Measurements from ENCODE around the gene LAMC1.
A peak's percentile ranks its signal among the peaks of the same experiment; 100 is the strongest.

LAMC1 gene

DNA sequence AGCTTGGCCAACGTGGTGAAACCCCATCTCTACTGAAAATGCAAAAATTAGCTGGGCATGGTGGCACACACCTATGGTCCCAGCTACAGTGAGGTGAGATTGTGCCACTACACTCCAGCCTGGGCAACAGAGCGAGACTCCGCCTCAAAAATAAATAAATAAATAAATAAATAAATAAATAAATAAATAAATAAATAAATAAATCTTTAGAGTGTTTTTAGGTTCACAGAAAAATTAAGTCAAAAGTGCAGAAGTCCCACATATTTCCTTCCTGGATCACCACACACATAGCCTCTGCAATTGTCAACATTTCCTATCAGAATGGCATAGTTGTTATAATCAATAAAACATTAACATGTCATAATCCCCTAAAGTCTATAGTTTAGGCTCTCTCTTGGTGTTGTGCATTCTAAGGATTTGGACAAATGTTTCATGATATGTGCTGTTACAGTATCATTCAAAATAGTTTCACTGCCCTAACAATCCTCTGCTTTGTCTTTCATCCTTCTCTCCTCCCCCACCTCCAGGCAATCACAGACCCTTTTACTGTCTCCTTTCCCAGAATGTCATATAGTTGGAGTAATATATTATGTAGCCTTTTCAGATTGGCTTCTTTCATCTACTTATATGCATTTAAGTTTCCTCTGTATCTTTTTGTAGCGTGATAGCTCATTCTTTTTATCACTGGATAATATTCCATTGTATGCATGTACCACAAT is 58.3 kb downstream of the LAMC1 start:
- DNase-seq = no peak

DNA sequence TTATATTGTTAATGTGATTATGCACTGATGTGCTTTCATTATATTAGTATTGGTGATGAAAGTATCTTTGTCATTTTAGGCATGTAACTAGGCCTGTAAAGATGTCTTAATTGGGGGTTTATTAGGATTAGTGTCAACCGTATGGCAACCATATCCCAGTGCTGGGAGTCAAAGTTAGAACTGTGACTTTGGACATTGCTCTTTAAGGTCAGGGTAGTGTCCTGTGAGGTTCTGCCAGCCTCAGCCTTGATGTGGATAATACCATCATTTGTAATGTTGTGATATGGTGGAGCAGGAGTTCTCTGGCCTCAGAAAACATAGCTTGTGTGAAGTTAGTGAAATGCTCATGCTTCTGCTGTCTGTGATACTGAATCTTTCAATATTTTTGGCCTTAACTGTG is 59.4 kb downstream of the LAMC1 start:
- no peak for DNase-seq

DNA sequence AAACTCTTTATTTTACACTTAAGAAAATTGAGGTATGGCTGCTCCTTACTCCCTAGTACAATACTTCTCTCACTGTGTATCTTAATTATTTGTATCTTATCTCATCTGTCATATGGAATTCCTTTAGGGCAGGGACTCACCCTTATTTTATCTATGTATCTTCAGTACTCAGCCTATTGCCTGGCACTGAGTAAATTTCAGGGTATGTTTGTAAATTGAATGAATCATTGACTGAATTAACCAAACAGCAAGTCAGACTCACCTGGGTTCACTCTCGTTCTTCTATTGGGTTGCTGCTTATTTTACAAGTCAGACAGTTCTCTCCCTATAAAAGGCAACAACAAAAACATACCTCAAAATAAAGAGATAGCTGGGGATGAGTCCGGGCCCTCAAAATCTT is 63.8 kb downstream of the LAMC1 start:
- DNase-seq = no peak

DNA sequence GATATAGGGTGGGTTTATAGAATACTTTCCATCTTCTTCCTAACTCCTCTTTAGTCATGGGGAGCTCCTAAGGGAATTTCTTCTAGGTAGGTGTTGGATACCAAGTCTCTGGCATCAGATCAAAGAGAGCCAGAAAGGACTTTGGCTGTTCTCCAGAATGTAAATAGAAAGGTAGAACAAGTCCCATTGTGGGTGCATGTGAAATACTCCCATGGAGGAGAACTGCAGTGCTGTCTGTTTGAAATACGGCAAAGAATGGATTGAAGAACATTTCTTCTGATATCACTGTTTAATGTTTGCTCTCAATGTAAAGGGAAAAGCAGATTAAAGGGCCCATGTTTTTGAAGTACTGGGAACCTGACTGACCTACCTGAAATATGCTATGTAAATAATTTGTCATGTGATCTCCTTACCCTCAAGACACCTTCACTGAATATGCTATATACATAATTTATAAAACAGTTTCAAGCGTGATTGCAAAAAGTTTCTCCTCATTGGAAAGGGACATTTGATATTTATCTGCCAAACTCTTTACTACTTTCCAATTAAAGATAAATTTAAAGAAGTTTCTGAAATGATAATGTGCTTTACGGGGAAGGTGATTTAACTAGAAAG is 65.9 kb downstream of the LAMC1 start:
- no peak for DNase-seq

DNA sequence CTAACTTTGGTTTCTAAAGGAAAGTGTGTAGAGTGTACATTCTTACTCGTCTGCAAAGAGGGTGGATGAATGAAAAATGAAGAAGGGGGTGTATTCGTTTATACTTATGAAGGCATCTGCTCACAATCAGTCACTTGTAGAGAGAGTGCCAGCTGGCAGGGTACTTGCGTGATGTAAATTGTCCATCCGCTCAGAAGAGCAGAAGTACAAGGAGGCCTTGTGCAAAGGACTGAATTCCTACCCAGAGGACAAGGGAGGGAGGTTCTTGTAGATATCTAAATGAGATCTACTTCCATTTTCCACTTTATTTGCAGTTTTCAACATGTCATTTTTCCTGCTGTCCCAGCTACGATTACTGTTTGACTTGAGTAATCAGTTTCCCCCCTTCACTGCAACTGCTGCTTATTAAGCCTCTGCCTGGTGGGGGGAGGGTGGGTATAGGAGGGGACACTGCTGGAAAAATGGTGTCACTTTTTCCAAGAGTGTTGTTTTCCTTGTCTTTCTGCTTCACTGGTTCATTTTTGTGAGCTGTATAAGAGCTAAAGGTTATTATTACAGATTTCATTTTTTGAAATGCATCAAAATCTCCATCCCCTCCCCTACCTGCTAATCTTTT is 67.3 kb downstream of the LAMC1 start:
- peak; percentile 88 to 91 for DNase-seq

DNA sequence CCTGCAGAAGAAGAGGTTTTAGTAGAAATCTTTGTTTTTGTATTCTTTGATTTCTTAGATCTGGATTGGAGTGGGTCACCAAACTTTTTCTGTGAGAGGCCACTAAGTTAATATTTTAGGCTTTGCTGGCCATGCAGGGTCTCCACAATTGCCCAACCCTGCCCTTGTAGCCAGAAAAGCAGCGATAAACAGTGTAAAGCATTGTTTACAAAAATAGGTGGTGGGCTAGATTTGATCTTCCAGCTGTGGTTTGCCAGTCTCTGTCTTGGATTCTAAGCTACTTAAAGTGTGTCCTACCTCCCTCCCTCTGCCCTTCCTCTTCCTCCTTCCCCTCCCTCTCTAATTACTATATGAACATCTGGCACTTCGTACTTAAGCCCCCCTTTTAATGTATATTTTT is 68.0 kb downstream of the LAMC1 start:
- DNase-seq = peak in 1 of 2 experiments; percentile 8

DNA sequence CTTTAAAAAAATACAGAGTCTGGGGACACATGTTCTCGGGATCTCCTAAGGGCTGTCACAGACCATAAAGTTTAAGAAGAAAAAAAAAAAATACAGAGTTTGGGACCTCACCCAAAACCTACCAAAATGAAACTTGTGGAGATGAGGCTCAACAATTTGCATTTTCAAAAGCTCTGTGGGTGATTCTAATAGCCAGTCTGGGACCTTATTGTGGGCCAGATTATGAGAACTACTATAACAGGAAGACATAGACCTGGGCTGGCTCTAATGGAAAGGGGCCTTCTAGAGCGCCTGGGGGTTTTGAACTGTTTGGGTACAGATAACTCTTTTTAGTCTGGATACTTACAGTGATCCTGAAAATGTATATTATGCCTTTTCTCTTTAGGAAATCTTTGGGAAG is 69.1 kb downstream of the LAMC1 start:
- DNase-seq = no peak

DNA sequence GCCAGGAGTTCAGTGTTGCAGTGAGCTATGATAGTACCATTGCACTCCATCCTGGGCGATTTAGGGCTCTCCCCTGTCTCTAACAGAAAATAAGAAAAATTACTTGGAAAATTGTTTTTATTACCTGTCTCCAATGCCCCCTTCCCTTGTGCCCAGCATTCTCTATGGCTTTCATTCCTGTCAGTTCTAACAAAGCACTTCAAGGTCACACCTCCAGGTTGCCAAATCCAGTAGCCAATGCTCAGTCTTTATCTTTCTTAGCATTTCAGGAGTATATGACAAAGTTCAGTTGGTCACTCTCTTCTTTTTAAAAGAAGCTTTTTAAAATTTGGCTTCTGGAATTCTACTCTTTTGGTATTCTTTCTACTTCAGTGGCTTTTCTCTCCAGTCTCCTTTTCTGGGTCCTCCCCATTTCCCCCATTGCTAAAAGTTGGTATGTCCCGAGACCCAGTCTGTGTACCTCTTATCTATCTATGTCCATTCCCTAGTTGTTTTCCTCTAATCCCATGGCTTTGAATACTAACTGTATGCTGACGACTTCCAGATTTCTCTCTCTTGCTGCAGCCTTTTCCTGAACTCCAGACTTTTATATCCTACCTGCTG is 69.9 kb downstream of the LAMC1 start:
- DNase-seq = no peak

DNA sequence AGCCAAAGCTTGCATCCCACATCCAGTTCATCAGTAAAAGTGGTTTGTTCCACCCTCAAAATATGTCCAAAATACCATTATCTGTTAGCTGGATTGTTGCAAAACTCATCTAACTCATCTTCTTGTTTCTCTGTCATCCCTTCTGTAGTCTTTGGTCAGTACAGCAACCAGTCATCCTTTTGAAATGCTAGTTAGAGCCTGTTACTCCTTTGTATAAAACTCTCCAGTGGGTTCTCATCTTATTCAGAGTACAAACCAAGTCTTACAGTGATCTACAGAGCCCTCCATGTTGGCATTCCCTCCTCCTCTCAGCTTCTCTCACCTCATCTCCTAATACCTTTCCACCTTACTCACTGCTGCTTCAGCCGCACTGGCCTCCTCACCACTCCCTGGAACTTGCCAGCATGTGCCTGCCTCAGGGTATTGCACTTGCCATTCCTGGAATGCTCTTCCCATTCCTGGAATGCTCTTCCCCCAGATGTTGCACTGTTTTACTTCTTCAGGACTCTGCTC is 70.6 kb downstream of the LAMC1 start:
- no peak for DNase-seq

DNA sequence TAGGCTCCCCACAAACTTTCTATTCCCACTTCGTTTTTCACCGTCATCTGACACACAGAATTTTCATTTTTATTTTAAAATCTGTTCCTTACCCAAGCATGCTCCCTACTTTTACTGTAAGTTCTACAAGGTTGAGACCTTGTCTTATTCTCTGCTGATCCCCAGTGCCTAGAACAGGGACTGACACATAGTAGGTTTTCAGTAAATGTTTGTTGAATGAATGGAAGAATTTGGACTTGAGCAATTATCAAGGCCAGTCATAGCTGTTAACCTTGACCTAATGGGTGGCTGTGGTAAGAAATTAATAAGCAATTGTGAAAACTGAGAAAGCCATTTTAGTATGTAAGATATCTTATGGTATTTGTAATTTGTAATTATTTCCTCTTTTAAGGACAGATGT is 71.1 kb downstream of the LAMC1 start:
- DNase-seq = no peak

DNA sequence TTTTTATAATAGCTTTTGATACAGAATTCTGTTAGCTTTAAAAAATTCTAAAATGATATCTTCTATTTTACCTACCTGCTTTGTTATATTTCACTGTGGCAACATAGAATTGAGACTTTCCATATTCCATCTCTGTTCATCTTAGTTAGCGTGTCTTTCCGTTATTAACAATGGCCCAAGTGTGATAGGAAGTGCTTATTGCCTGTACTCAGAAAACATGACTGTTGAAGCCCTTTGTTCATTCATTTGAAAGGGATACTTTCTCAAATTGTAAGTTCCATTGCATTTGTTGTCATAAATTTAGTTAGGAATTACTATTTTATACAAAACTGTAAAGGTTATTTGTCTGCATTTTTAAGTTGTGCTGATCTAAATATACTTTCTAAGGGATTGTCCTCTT is 73.1 kb downstream of the LAMC1 start:
- no peak for DNase-seq

DNA sequence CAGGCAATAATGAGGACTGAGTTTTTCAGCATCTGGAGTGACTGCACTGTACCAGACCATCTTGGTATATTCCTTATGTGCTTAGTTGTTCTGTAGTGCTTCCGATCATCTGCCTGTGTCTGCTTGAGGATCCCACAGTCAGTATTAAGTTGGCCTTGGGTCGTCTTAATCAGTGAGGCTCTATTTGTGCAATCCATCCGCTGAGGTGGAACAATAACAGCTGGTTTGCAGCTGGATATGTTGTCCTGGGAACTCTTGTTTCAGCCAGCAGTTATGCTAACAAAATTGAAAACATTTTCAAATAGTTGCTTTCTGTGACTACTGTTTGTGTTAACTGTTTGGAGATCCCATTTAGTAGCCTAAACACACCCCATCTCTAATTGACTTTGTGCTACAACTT is 73.7 kb downstream of the LAMC1 start:
- DNase-seq = no peak

DNA sequence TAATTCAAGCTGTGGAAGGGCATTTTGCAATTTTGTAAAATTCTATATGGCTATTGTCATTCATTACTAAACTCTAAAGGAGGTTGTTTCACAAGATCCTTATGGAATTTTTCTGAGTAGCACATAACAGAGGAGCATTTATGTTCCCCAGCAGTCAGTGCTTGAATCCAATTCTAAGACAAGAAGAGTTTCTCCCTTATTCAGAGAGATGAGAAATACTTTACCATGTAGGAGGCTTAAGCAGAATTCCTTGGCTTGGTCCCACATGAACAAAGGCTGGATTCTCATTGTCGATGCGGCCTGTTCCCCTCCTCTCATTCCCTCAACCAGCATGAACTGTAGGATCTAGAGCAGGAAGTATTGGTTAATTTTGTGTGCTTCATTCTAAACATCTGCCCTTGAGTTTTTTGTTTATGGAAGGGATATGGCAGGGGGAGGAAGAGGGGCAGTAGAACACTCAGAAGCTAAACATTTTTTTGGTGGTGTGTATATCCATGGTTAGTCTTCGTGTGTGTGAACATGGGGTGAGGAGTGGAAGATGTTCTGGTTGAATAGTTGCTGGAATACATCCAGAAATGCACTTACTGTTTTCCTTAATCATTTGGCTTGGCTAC is 74.3 kb downstream of the LAMC1 start:
- peak in 1 of 2 experiments; percentile 6 for DNase-seq

DNA sequence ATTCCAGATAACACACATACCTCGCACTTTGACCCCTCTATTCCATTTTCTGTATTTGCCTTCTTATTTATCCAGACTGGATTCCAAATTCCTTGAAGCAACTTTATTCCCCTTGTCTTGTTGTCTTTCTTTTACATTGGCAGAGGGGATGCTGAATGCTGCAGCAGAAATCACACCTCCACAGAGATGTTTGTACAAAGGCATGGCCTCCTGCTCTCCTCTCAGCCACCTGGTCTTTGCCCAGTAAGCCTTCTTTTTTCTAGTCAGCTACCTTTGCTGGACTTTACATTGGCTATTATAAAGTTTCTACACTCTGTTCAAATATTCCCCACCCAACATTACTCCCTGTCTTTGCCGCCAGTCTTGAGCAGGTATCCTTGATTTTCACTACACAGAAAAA is 75.1 kb downstream of the LAMC1 start:
- no peak for DNase-seq

DNA sequence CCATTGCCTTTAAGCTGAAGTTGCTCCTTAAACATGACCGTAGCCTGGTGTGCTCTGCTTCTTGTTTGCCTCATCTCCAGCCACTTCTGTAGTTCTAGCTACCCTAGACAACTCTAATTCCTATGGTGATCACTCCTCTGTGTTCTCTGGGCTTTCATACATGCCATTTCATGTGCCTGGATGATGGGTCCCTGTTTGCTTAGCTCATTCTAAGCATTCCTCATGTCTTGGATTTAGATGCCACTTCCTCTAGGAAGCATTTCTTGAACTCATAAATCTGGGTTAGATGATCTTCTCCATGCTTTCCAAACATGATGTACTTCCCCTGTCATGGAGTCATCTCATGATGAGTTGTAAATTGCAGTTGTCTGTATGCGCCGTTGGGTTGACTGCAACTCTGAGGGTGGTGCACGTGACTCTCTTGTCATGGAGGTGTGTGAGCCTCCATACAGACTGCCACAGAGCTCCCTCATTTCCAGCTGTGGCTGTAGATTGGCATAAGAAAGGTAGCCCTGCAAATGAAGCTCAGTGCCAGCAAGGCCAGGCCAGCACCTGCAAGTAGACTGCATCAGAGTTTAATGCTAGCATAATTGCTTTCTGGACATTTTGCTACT is 77.2 kb downstream of the LAMC1 start:
- no peak for DNase-seq

DNA sequence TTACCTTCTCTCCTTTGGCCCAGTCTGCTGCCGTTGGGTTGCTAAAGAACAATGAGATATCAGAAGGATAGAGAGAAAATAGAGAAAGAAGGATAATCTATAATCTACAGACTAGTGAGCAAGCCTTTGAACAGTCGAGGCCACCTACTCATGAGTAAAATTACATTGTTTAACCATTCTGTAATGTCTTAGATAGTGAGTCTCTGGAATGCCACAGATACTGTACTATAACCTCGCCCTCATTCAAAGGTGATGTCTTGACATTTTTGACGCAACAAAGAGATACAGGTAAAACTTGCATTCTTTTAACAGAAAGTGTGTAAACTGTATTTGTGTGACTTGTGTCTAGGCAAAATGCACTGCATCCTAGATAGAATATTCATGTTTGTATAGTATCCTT is 77.9 kb downstream of the LAMC1 start:
- no peak for DNase-seq

DNA sequence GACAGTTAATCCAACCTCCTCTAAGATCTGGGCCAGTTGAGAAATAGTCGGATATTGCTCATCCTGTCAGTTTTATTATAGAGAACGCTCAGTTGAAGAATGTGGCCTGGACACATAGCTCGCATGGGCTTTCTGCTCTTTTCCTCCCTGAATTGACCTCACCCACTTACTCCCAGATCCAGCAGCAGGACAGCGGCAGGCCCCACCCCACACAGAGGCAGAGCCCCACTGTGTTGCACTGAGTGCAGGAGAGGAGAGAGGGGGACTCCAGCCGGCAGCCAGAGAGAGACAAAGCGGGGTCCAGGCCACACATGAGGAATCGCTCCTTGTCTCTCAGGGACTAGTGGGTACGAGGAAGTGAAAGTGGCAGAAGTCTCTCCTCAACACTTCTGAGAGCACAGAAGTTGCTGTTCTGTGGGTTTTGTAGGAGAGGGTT is 78.6 kb downstream of the LAMC1 start:
- DNase-seq = no peak

DNA sequence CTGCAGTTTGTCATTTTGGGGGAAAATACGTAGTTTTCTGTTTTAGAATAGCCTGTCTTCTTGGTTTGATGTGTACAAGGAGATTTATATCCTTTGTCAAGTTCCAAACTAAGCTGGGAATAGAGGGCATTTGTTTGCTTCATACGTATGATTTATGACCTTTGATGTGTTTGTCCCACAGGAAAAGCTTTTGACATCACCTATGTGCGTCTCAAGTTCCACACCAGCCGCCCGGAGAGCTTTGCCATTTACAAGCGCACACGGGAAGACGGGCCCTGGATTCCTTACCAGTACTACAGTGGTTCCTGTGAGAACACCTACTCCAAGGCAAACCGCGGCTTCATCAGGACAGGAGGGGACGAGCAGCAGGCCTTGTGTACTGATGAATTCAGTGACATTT is 79.9 kb downstream of the LAMC1 start:
- DNase-seq = no peak

DNA sequence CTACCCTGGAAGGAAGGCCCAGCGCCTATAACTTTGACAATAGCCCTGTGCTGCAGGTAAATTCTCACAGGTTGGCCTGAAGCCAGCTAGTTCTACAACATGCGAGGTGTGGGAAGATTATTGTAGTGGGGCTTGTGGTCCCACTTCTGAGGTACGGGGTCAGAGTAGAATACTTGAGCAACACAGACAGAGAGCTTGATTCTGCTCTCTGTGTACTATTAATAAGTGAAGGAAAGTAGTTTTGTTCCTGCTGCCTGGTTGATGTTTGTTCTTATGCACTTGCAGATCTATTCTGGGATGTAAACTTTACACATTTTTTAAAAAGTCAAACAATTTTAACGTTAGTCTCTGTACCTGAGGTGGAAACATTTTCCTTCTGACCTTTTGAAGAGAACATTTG is 80.4 kb downstream of the LAMC1 start:
- DNase-seq = no peak

DNA sequence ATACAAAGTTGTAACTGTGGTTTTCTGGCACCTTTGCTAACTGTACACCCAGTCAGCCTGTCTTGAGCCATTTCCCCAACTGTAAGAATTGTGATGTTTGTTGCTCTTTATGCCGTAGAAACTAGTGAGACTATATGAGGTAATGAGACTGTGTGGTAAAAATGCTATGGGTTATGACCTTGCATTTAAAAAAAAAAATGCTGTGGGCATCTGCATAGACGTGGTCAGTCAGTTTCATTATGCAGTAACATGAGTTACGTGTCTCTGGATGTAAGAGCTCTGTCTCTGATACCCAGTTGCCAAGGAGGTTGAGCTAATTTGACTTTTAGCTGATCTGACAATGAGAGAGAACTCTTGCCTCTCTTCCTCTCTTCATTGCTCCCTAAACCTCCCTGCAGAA is 82.2 kb downstream of the LAMC1 start:
- DNase-seq = no peak

DNA sequence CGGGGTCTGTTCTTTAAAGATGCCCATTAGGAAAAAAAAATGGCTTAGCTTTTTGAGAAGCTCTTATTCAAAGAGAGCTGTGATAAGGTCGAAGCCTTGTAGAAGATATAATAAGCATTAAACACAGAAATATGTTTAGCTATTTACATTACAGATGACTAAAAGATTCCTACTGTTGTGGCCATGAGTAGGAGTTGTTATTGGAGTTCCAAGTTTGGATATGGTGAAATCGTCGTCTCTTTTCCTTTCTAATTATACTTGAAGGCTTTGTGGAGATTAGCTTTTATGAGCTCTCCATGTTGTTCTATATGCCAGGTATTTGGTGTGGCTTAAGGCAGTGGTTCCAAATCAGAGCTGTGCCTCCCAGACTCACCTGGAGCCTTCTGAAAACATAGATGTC is 82.9 kb downstream of the LAMC1 start:
- no peak for DNase-seq

DNA sequence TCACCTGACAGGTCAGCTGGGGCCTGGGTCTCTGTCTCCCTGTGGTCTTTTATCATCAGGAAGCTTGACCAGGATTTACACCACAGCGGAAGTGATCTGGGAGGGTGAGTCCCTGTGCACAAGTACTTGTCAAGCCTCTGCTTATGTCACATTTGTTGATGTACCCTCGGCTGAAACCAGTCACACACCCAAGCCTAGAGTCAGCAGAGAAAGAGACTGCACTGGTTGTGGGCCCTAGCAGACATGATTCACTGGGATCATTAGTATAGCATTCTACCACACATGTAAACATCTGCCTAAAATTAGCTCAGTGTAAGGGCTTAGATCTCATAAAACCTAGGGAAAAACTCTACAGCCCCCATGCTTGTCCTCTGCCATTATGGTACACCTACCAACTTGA is 83.5 kb downstream of the LAMC1 start:
- no peak for DNase-seq

DNA sequence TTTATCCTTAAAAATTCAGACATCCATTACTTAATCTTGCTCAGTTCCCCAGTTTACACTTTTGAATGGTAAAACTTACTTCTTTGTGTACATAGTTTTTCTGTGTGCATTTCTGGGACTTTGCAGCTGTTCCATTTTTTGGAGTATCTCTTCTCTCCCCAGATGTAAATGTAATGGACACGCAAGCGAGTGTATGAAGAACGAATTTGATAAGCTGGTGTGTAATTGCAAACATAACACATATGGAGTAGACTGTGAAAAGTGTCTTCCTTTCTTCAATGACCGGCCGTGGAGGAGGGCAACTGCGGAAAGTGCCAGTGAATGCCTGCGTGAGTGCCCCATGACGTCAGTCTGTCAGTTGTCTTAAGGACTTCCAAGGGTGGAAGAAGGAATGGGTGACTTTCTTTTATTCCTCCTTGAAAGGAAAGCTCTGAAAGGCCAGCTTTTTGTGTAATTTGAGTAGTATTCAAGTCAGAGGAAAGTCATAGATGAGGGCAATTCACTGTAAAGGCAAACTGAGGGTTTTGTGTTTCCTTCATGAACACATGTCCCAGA is 87.2 kb downstream of the LAMC1 start:
- no peak for DNase-seq

All from NCI-H524 (cell line).